Measurements from ENCODE around the gene STRN3.

- TF ChIP-seq CTCF (conservative IDR thresholded peaks at IDR 0.05; ENCODE audit: low read length) (no peak), EZH2phosphoT487 (IDR thresholded peaks at IDR 0.05; ENCODE audit: borderline replicate concordance, low read depth, low read length) (no peak)
These were observed 37.7 kb downstream of the STRN3 start for GRCh38 chr14:30988509-30988908.

Data from OCI-LY7 (cell line).